PC-3 (cell line): ENCODE data around the gene DIP2C. TPM values are rescaled to one million over a fixed set of nuclear protein-coding genes. Genes with fewer than 3 reads are reported as not detected.
"Not testable (repeated sequence)": the region's sequence is repeated elsewhere in the genome, so short reads cannot be mapped to it uniquely, and the experiment has no call there.

Experiments
- ATAC-seq: fragments of 200-7000 bp; cut with Tn5 transposase; 2 replicates; pipeline ENCODE4 v1.9.1; 2020; ENCODE audit warnings: mild to moderate bottlenecking, moderate library complexity
- BruUV-seq: library from RNA; stranded (reverse); fragments of 400-500 nt; replicated peaks from 2 replicates; lab custom pipeline; 2021; lab: Mats Ljungman, UMichigan
- CTCF ChIA-PET: fragments of 300-600 bp; sonication (Branson Sonifier 250); formaldehyde crosslinking; loops from one replicate; lab custom pipeline; 2022; ENCODE audit warnings: antibody characterized with exemption; lab: Charles Lee
- POLR2A ChIA-PET: fragments of 300-600 bp; sonication (Branson Sonifier 250); formaldehyde crosslinking; loops from one replicate; lab custom pipeline; 2022; ENCODE audit warnings: antibody characterized with exemption; ENCODE audit not compliant: unreplicated experiment; lab: Charles Lee
- DNase-seq: peaks from one replicate; pipeline ENCODE4 v3.0.0-alpha.2; 2015
- H2AFZ ChIP-seq: fragments of 300-600 bp; sonication (generic); 2 replicates; pipeline ENCODE4 v1.6.0; 2016; ENCODE audit warnings: antibody characterized with exemption, low read length
- H3F3A ChIP-seq: fragments of 300-600 bp; sonication (generic); one replicate; pipeline ENCODE4 v1.6.0; 2017; ENCODE audit warnings: antibody characterized with exemption, low read length, control low read depth, mild to moderate bottlenecking; ENCODE audit not compliant: unreplicated experiment
- H3K27ac ChIP-seq: fragments of 300-600 bp; sonication (generic); 2 replicates; pipeline ENCODE4 v1.5.1; 2016; ENCODE audit warnings: mild to moderate bottlenecking, low read length
- H3K27me3 ChIP-seq: fragments of 300-600 bp; sonication (generic); 2 replicates; pipeline ENCODE4 v1.6.1; 2016; ENCODE audit warnings: low read length, mixed read lengths
- H3K36me3 ChIP-seq: fragments of 300-600 bp; sonication (generic); 2 replicates; pipeline ENCODE4 v1.6.1; 2016; ENCODE audit warnings: low read depth, mixed run types, low read length, mixed read lengths
- H3K4me1 ChIP-seq: fragments of 300-600 bp; sonication (generic); 2 replicates; pipeline ENCODE4 v1.5.1; 2016; ENCODE audit warnings: low read length; ENCODE audit not compliant: insufficient read depth
- H3K4me2 ChIP-seq: fragments of 300-600 bp; sonication (generic); 2 replicates; pipeline ENCODE4 v1.6.0; 2016; ENCODE audit warnings: low read length
- H3K4me3 ChIP-seq: fragments of 300-600 bp; sonication (generic); 2 replicates; pipeline ENCODE4 v1.5.1; 2016; ENCODE audit warnings: mild to moderate bottlenecking, low read length, mixed read lengths
- H3K79me2 ChIP-seq: fragments of 300-600 bp; sonication (generic); 2 replicates; pipeline ENCODE4 v1.6.1; 2017; ENCODE audit warnings: low read length, mixed read lengths
- H3K9ac ChIP-seq: fragments of 300-600 bp; sonication (generic); 2 replicates; pipeline ENCODE4 v1.6.0; 2016; ENCODE audit warnings: mild to moderate bottlenecking, low read length
- H3K9me2 ChIP-seq: fragments of 300-600 bp; sonication (generic); replicated peaks from 2 replicates; pipeline ENCODE4 v1.6.1; 2016; ENCODE audit warnings: mixed run types, low read length, mixed read lengths
- H3K9me3 ChIP-seq: fragments of 300-600 bp; sonication (generic); 2 replicates; pipeline ENCODE4 v1.6.1; 2016; ENCODE audit warnings: low read length, mixed read lengths
- H4K20me1 ChIP-seq: fragments of 300-600 bp; sonication (generic); 2 replicates; pipeline ENCODE4 v1.6.1; 2016; ENCODE audit warnings: low read length, mixed read lengths
- CTCF ChIP-seq: fragments of 300-600 bp; sonication (generic); conservative IDR thresholded peaks from 2 replicates; pipeline ENCODE4 v1.5.1; 2017; ENCODE audit warnings: antibody characterized with exemption, low read depth, mild to moderate bottlenecking, low read length
- EZH2 ChIP-seq: fragments of 300-600 bp; sonication (generic); IDR thresholded peaks from one replicate; pipeline ENCODE4 v1.6.1; 2017; ENCODE audit warnings: antibody characterized with exemption, mild to moderate bottlenecking, low read length; ENCODE audit not compliant: unreplicated experiment
- intact Hi-C: fragments of 100-400 bp; cut with micrococcal nuclease; formaldehyde crosslinking; loops from 2 replicates; pipeline ENCODE4 v1.9.0; 2023
- total RNA-seq: library from RNA; depleted of rRNA; stranded (reverse); fragments of >200 nt; gene quantifications from 2 replicates; pipeline ENCODE4 v1.2.3, GENCODE V29; 2014

Gene DIP2C
- total RNA-seq, 1 experiment from 2014 or later = 3.1 TPM

GRCh38 chr10:301536-301935 lies 387.9 kb downstream of the DIP2C start:
- POLR2A ChIA-PET = no interaction called here
- Histone ChIP-seq H2AFZ (no peak overlapping the region), H3K4me2 (no peak overlapping the region), H3K9me2 (no peaks in the 10 kb centered on the region), H3K27me3 (no peaks in the 10 kb centered on the region), H3K27ac (no peak overlapping the region), H4K20me1 (no peaks in the 10 kb centered on the region), H3K4me3 (no peak overlapping the region), H3F3A (no peaks in the 10 kb centered on the region), H3K79me2 (no peaks in the 10 kb centered on the region), H3K36me3 (no peaks in the 10 kb centered on the region), H3K9ac (no peak overlapping the region), H3K9me3 (no peaks in the 10 kb centered on the region), H3K4me1 (peaks cover 8% of the 10 kb centered on the region)
- intact Hi-C loops = no loop called here
- no peak for ATAC-seq
- CTCF ChIA-PET = no interaction called here
- DNase-seq = no peak
- TF ChIP-seq EZH2 = no peak
- no peak for TF ChIP-seq CTCF
- BruUV-seq = no TSS peak

DNA sequence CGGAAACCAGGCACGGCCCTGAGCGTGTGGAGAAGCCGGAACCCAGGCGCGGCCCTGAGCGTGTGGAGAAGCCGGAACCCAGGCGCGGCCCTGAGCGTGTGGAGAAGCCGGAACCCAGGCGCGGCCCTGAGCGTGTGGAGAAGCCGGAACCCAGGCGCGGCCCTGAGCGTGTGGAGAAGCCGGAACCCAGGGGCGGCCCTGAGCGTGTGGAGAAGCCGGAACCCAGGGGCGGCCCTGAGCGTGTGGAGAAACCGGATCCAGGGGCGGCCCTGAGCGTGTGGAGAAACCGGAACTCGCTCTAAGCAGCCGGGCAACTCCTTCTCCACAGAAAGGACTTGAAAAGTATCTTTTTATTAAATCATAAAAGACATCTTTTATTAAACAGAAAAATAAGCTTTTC lies 388.9 kb downstream of the DIP2C start:
- ATAC-seq, POLR2A ChIA-PET, DNase-seq, H3K4me1 ChIP-seq, H3K9me2 ChIP-seq, H4K20me1 ChIP-seq, H3K9me3 ChIP-seq, BruUV-seq, intact Hi-C loops, H3K36me3 ChIP-seq, CTCF ChIA-PET, H3K9ac ChIP-seq, H3K27ac ChIP-seq, H3K79me2 ChIP-seq, H3K27me3 ChIP-seq, H3F3A ChIP-seq, H3K4me2 ChIP-seq, H2AFZ ChIP-seq, H3K4me3 ChIP-seq: not testable (repeated sequence)

DNA sequence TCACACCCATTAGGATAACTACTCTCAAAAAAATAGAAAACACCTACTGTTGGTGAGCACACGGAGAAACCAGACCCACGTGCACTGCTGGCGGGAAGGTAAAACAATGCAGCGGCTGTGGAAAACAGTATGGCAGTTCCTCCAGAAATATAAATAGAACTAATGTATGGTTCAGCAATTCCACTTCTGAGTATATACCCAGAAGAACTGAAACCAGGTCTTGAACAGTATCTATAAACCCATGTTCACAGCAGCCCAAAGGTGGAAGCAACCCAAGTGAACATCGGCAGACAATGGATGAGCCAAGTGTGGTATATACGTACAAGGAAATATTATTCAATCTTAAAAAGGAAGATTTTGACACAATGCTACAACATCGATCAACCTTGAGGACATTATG lies 389.5 kb downstream of the DIP2C start:
- DNase-seq (no peak), ATAC-seq (no peak)
- no peaks in the 10 kb centered on the region for H3K9me2 ChIP-seq
- no peak overlapping the region for H3K4me2 ChIP-seq
- no peak for TF ChIP-seq EZH2
- BruUV-seq = no TSS peak
- no peaks in the 10 kb centered on the region for H4K20me1 ChIP-seq
- H3F3A ChIP-seq = no peaks in the 10 kb centered on the region
- no peak overlapping the region for H2AFZ ChIP-seq
- no peak overlapping the region for H3K9ac ChIP-seq
- H3K79me2 ChIP-seq = no peaks in the 10 kb centered on the region
- intact Hi-C loops = no loop called here
- CTCF ChIA-PET = no interaction called here
- H3K27ac ChIP-seq = no peak overlapping the region
- peaks cover 8% of the 10 kb centered on the region for H3K4me1 ChIP-seq
- no peak overlapping the region for H3K4me3 ChIP-seq
- H3K36me3 ChIP-seq = no peaks in the 10 kb centered on the region
- H3K9me3 ChIP-seq = no peaks in the 10 kb centered on the region
- POLR2A ChIA-PET = no interaction called here
- H3K27me3 ChIP-seq = no peaks in the 10 kb centered on the region

DNA sequence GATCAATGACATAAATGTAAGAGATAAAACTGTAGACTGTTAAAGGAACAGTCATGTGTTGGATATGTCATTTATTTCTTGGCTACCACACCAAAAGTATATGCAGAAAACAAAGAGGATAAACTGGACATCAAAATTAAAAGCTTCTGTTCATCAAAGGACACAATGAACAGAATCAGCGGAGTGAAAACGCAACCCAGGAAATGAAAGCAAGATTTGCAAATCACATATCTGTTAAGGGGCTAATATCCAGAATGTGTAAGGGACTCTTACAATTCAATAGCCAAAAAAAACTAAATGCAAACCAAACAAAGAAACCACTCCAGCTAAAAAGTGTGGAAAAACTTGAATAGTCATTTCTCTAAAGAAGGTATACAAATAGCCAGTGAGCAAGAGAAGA lies 390.0 kb downstream of the DIP2C start:
- Histone ChIP-seq H3K4me2 (no peak overlapping the region), H3F3A (no peaks in the 10 kb centered on the region), H3K79me2 (no peaks in the 10 kb centered on the region), H4K20me1 (no peaks in the 10 kb centered on the region), H3K9me2 (no peaks in the 10 kb centered on the region), H3K27me3 (no peaks in the 10 kb centered on the region), H3K9me3 (no peaks in the 10 kb centered on the region), H3K4me1 (peaks cover 8% of the 10 kb centered on the region), H3K9ac (no peak overlapping the region), H3K27ac (no peak overlapping the region), H3K36me3 (no peaks in the 10 kb centered on the region), H2AFZ (no peak overlapping the region), H3K4me3 (no peak overlapping the region)
- ATAC-seq (no peak), DNase-seq (no peak)
- ChIA-PET CTCF (no interaction called here), POLR2A (interaction anchor here (0.9 kb wide), 1 partner anchor 37 kb away, joined by 7 read pairs; no protein-coding TSS in a partner anchor)
- TF ChIP-seq CTCF (no peak), EZH2 (no peak)
- no TSS peak for BruUV-seq
- intact Hi-C loops = no loop called here
